ENCODE measurements around the gene TBC1D4.
"Not testable (repeated sequence)": the region's sequence is repeated elsewhere in the genome, so short reads cannot be mapped to it uniquely, and the experiment has no call there.

Gene TBC1D4

GRCh38 chr13:75295201-75295600 is 186.8 kb downstream of the TBC1D4 start:
- TF ChIP-seq, protein P1, sequence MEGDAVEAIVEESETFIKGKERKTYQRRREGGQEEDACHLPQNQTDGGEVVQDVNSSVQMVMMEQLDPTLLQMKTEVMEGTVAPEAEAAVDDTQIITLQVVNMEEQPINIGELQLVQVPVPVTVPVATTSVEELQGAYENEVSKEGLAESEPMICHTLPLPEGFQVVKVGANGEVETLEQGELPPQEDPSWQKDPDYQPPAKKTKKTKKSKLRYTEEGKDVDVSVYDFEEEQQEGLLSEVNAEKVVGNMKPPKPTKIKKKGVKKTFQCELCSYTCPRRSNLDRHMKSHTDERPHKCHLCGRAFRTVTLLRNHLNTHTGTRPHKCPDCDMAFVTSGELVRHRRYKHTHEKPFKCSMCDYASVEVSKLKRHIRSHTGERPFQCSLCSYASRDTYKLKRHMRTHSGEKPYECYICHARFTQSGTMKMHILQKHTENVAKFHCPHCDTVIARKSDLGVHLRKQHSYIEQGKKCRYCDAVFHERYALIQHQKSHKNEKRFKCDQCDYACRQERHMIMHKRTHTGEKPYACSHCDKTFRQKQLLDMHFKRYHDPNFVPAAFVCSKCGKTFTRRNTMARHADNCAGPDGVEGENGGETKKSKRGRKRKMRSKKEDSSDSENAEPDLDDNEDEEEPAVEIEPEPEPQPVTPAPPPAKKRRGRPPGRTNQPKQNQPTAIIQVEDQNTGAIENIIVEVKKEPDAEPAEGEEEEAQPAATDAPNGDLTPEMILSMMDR (IDR thresholded peaks at IDR 0.05; ENCODE audit: low read depth, low read length), result no peak
- H3K36me3 ChIP-seq, result no peaks in the 10 kb centered on the region
- no peak overlapping the region for H3K4me3 ChIP-seq (ENCODE audit: low read depth, low read length)
- no peak for DNase-seq
- H3K9me3 ChIP-seq (ENCODE audit: severe bottlenecking), result no peaks in the 10 kb centered on the region
- no peak overlapping the region for H3K27ac ChIP-seq
- no peaks in the 10 kb centered on the region for H3K27me3 ChIP-seq (ENCODE audit: insufficient read depth, low read depth, severe bottlenecking)

GRCh38 chr13:75294110-75294509 is 187.9 kb downstream of the TBC1D4 start:
- no peak overlapping the region for H3K4me3 ChIP-seq (ENCODE audit: low read depth, low read length)
- TF ChIP-seq, protein P1 (IDR thresholded peaks at IDR 0.05; ENCODE audit: low read depth, low read length), result no peak
- H3K9me3 ChIP-seq (ENCODE audit: severe bottlenecking), result no peaks in the 10 kb centered on the region
- DNase-seq, result no peak
- H3K27me3 ChIP-seq (ENCODE audit: insufficient read depth, low read depth, severe bottlenecking), result no peaks in the 10 kb centered on the region
- no peak overlapping the region for H3K27ac ChIP-seq
- H3K36me3 ChIP-seq, result no peaks in the 10 kb centered on the region

DNA sequence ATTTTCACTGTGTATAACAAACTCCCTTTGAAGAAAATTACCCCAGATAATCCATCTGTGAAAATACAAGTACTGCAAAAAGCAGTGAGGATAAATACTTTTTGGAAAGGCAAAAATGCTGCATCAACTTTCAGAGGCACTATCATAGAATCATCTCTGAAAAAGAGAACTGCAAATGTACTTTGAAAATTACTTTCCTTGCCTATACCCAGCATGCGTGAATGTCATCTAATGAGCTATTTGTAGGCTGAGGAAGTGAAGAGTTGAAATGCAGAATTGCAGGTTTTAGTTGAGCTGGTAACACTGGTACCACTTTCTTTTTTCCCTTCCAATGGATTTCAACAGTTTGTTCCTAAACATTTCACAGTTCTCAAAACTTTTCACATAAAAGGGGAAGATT is 196.7 kb downstream of the TBC1D4 start:
- TF ChIP-seq, protein P1 (IDR thresholded peaks at IDR 0.05; ENCODE audit: low read depth, low read length), result no peak
- no peak overlapping the region for H3K27ac ChIP-seq
- no peak for DNase-seq
- no peaks in the 10 kb centered on the region for H3K36me3 ChIP-seq
- no peaks in the 10 kb centered on the region for H3K9me3 ChIP-seq (ENCODE audit: severe bottlenecking)
- H3K27me3 ChIP-seq (ENCODE audit: insufficient read depth, low read depth, severe bottlenecking), result no peaks in the 10 kb centered on the region
- no peak overlapping the region for H3K4me3 ChIP-seq (ENCODE audit: low read depth, low read length)

DNA sequence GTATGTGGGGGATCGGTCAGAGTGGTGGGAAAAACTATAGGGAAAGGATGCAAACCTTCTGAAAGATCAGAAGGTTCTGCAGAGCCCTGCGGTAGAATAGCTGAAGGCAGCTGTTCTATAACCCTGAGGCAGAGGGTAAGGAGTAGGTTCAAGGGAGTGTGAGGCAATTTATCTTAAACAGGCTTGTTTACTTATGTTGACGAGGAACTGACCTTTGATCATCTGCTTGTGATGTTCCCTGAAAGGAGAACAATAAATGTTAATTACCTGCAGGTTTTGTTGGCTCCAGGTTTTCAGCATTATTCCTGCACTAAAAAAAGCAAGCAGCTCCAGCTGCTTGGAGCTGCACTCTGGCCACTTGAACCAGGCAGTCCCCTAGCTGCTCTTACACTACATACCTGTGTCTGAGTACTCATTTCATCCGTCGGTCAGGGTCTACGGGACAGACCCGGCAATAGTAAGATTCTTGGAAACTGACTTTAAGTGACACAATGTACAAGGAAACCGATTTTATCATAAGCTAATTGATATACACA is 202.1 kb downstream of the TBC1D4 start:
- TF ChIP-seq, protein P1 (IDR thresholded peaks at IDR 0.05; ENCODE audit: low read depth, low read length), result no peak
- H3K4me3 ChIP-seq (ENCODE audit: low read depth, low read length), result no peak overlapping the region
- H3K27ac ChIP-seq, result no peak overlapping the region
- DNase-seq, result no peak
- no peaks in the 10 kb centered on the region for H3K27me3 ChIP-seq (ENCODE audit: insufficient read depth, low read depth, severe bottlenecking)
- no peaks in the 10 kb centered on the region for H3K36me3 ChIP-seq
- H3K9me3 ChIP-seq (ENCODE audit: severe bottlenecking), result peaks cover 4% of the 10 kb centered on the region

DNA sequence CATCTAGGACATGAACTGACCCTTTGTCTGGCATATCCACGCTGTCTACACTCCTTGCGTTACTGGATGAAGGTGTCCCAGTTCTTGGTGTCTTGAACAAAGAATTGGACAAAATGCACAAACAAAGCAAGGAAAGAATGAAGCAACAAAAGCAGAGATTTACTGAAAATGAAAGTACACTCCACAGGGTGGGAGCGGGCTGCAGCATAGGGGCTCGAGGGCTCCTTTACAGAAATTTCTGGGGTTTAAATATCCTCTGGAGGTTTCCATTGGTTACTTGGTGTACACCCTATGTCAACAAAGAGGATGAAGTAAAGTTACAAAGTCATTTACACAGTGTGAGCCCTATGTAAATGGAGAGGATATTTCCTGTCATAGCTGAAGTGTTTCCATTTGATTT is 208.3 kb downstream of the TBC1D4 start:
- H3K27me3 ChIP-seq (ENCODE audit: insufficient read depth, low read depth, severe bottlenecking); H3K9me3 ChIP-seq (ENCODE audit: severe bottlenecking); H3K36me3 ChIP-seq; H3K27ac ChIP-seq; DNase-seq; H3K4me3 ChIP-seq (ENCODE audit: low read depth, low read length): not testable (repeated sequence)

DNA sequence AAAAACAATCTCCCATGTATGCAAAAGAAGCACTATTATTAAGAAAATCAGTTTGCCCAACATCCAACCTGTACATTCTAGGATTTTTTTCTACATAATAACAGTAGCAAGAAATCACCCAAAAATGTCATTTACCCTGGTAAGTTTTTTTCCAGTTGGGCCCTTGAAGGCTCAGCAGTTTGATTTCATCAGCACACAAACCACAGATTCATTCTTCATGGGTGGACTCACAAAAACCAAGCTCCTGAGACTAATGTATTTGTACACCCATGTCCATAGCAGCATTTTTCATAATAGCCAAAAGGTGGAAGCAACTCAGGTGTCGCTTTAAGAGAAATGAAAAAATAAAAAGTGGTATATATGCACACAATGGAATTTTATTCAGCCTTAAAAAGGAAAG is 210.1 kb downstream of the TBC1D4 start:
- Histone ChIP-seq H3K27ac (no peak overlapping the region), H3K4me3 (ENCODE audit: low read depth, low read length) (no peak overlapping the region), H3K36me3 (no peaks in the 10 kb centered on the region), H3K27me3 (ENCODE audit: insufficient read depth, low read depth, severe bottlenecking) (no peaks in the 10 kb centered on the region), H3K9me3 (ENCODE audit: severe bottlenecking) (peaks cover 4% of the 10 kb centered on the region)
- no peak for DNase-seq
- TF ChIP-seq, protein P1 (IDR thresholded peaks at IDR 0.05; ENCODE audit: low read depth, low read length), result no peak

DNA sequence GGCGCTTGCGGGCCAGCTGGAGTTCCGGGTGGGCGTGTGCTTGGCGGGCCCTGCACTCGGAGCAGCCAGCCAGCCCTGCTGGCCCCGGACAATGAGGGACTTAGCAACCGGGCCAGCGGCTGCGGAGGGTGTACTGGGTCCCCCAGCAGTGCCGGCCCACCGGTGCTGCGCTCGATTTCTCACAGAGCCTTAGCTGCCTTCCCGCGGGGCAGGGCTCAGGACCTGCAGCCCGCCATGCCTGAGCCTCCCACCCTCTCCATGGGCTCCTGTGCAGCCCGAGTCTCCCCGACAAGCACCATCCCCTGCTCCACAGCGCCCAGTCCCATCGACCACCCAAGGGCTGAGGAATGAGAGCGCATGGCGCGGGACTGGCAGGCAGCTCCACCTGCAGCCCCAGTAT is 213.5 kb downstream of the TBC1D4 start:
- H3K36me3 ChIP-seq; H3K27ac ChIP-seq; DNase-seq; H3K27me3 ChIP-seq (ENCODE audit: insufficient read depth, low read depth, severe bottlenecking); H3K4me3 ChIP-seq (ENCODE audit: low read depth, low read length); H3K9me3 ChIP-seq (ENCODE audit: severe bottlenecking): not testable (repeated sequence)

Data from WERI-Rb-1 (cell line).